ENCODE measurements around the gene ADCY10.

ADCY10 gene

DNA sequence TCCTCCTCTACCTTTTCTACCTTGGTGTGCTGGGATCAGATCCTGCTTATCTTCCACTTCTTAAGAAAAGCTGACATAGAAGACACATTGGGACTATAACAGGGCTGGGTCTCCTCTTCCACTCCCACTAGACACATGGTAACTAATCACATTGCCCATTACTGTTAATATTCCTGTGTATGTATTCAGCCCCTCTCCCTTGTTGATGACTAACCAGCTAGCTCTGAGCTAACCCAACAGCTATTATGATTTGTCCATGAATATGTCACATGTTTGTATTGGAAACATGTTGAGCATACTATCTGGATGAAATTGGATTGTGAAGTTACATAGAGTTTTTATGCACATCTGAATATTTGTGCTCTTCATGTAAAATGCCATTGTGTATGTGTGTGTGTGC lies 139.2 kb downstream of the ADCY10 start:
- Histone ChIP-seq H3K4me3 (ENCODE audit: low read length) (no peak overlapping the region), H3K4me1 (ENCODE audit: insufficient read depth, low read length) (0 out of 2 replicates have a peak, but pooled peaks cover 4% of the 10 kb centered on the region), H3K36me3 (ENCODE audit: insufficient read depth, low read length) (peaks cover 72% of the 10 kb centered on the region), H3K9me3 (ENCODE audit: insufficient read depth, low read depth, low read length) (no peaks in the 10 kb centered on the region), H3K9ac (ENCODE audit: low read depth, low read length) (no peak overlapping the region), H3K27ac (ENCODE audit: low read depth, low read length) (no peak overlapping the region), H3K27me3 (ENCODE audit: insufficient read depth, low read length) (peaks cover 9% of the 10 kb centered on the region)

DNA sequence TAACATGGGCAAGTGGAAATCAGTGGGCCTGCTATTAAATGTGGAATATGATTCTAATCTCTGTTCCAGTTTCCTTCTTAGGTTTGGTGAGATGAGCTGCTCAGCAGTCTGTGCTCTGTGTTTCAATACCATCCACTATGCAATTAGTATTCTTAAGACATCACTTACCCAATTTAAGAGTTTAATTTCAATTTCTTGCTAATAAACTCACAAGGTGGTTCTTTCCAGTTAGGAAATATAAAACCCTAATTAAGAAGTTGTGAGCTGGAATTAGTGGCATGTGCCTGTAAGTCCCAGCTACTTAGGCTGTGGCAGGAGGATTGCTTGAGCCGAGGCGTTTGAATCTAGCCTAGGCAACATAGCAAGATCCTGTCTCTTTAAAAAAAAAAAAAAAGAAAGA lies 140.4 kb downstream of the ADCY10 start:
- WGBS, result 100% methylated on average over 2 of the region's 2 CpGs
- Histone ChIP-seq H3K9me3 (ENCODE audit: insufficient read depth, low read depth, low read length) (no peaks in the 10 kb centered on the region), H3K27ac (ENCODE audit: low read depth, low read length) (no peak overlapping the region), H3K9ac (ENCODE audit: low read depth, low read length) (no peak overlapping the region), H3K27me3 (ENCODE audit: insufficient read depth, low read length) (peaks cover 21% of the 10 kb centered on the region), H3K36me3 (ENCODE audit: insufficient read depth, low read length) (peaks cover 76% of the 10 kb centered on the region), H3K4me1 (ENCODE audit: insufficient read depth, low read length) (0 out of 2 replicates have a peak, but pooled peaks cover 4% of the 10 kb centered on the region), H3K4me3 (ENCODE audit: low read length) (no peak overlapping the region)

DNA sequence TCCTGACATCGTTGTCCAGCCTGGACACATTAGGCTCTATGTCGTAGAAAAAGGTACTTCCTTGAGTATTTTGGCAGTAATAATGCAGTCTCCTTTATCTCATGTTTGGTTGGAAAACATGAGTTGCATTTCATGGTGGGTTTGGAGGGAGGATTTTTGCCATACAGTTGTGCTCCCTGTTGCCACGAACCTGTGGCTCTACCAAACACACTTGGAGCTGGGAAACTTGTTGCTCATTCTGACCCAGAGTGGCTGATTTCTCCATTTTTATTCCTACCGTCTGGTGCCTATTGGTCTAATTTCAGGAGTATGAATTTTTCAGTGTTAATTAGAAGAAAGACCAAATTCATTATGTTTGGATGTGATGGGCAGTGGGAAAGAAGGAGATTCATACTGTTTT lies 141.5 kb downstream of the ADCY10 start:
- Histone ChIP-seq H3K36me3 (ENCODE audit: insufficient read depth, low read length) (peaks cover 79% of the 10 kb centered on the region), H3K4me1 (ENCODE audit: insufficient read depth, low read length) (0 out of 2 replicates have a peak, but pooled peaks cover 4% of the 10 kb centered on the region), H3K27me3 (ENCODE audit: insufficient read depth, low read length) (peaks cover 32% of the 10 kb centered on the region), H3K27ac (ENCODE audit: low read depth, low read length) (no peak overlapping the region), H3K4me3 (ENCODE audit: low read length) (no peak overlapping the region), H3K9ac (ENCODE audit: low read depth, low read length) (no peak overlapping the region), H3K9me3 (ENCODE audit: insufficient read depth, low read depth, low read length) (no peaks in the 10 kb centered on the region)
- WGBS, result 94% methylated on average over 4 of the region's 4 CpGs

DNA sequence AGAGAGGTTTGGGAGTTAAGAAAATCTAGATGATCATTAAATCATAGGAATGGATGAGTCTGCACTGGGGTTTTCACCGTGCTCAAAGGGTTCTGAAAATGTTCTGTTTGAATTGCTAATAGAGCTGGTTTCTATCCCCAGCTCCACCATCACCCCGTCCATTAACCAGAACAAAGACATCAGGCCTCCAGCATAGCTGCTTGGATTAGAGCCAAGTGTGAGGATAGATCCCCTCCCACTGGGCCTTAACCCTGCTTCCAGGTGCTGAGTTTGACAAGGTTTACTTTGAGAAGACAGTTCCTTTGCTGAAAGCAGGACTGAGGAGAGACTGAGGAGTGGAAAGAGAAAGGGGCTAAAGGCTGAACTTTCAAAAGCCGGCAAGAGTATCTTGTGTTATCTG lies 143.8 kb downstream of the ADCY10 start:
- Histone ChIP-seq H3K36me3 (ENCODE audit: insufficient read depth, low read length) (peaks cover 75% of the 10 kb centered on the region), H3K4me1 (ENCODE audit: insufficient read depth, low read length) (0 out of 2 replicates have a peak, but pooled peaks cover 4% of the 10 kb centered on the region), H3K27me3 (ENCODE audit: insufficient read depth, low read length) (peaks cover 35% of the 10 kb centered on the region), H3K27ac (ENCODE audit: low read depth, low read length) (no peak overlapping the region), H3K9ac (ENCODE audit: low read depth, low read length) (no peak overlapping the region), H3K4me3 (ENCODE audit: low read length) (no peak overlapping the region), H3K9me3 (ENCODE audit: insufficient read depth, low read depth, low read length) (no peaks in the 10 kb centered on the region)
- WGBS, result 36% methylated on average over 3 of the region's 3 CpGs

DNA sequence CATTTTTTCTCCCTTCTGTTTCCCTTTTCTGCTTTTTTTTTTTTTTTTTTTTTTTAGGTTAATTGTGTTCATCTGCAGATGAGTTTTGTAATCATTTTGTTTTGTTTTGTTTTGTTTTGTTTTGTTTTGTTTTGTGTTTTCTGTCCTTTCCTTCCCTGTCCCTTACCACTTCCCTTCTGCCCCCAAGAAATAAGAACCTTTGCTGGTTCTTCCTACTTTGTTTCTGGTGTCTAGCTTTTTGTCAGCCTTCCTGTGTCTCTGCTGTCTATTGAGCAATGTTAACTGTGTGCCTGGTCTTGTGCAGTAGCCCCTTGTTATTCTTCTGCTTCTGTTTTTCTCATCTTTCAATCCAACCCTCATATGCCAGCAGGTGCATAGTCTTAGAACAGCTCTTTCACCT lies 146.2 kb downstream of the ADCY10 start:
- Histone ChIP-seq H3K9me3 (ENCODE audit: insufficient read depth, low read depth, low read length) (no peaks in the 10 kb centered on the region), H3K27ac (ENCODE audit: low read depth, low read length) (no peak overlapping the region), H3K4me3 (ENCODE audit: low read length) (no peak overlapping the region), H3K27me3 (ENCODE audit: insufficient read depth, low read length) (peaks cover 35% of the 10 kb centered on the region), H3K36me3 (ENCODE audit: insufficient read depth, low read length) (peaks cover 52% of the 10 kb centered on the region), H3K4me1 (ENCODE audit: insufficient read depth, low read length) (peaks cover 10% of the 10 kb centered on the region; the same call in 1 of the 2 replicates), H3K9ac (ENCODE audit: low read depth, low read length) (no peak overlapping the region)

DNA sequence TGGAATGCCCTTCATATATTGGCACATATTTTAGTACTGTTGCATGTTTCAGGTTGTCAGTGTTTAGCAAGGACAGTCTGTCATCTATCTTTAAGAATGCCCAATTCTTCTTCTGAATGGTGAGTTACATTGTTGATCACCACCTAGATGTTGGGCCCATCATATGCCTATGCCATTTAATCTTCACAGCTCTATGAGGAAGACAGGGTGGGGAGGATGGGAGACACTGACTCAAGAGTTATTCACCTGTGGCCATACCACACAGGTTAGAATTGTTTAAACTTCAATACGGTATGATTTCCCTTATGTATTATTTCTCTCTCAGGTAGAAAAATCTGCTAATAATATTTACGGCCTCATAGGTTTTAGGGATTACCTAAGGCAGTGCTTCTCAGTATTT lies 147.4 kb downstream of the ADCY10 start:
- H3K4me3 ChIP-seq (ENCODE audit: low read length), result no peak overlapping the region
- no CpG with 5 or more reads among the region's 2 CpGs for WGBS
- H3K9me3 ChIP-seq (ENCODE audit: insufficient read depth, low read depth, low read length), result no peaks in the 10 kb centered on the region
- H3K4me1 ChIP-seq (ENCODE audit: insufficient read depth, low read length), result peaks cover 10% of the 10 kb centered on the region; the same call in 1 of the 2 replicates
- no peak overlapping the region for H3K9ac ChIP-seq (ENCODE audit: low read depth, low read length)
- peaks cover 35% of the 10 kb centered on the region for H3K27me3 ChIP-seq (ENCODE audit: insufficient read depth, low read length)
- H3K27ac ChIP-seq (ENCODE audit: low read depth, low read length), result no peak overlapping the region
- H3K36me3 ChIP-seq (ENCODE audit: insufficient read depth, low read length), result peaks cover 41% of the 10 kb centered on the region

DNA sequence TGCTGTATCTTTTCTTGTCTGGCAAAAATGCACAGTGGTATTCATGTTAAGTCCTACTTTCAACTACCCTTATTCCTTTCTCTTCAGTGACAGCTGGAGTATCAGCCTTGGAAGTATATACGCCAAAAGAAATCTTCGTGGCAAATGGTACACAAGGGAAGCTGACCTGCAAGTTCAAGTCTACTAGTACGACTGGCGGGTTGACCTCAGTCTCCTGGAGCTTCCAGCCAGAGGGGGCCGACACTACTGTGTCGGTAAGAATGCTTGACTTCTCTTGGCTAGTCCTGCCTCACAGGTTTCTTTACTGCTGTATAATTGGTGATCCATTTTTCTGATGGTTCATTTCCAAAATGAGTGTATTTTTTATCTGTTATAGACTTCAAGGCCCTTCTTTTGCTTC lies 148.4 kb downstream of the ADCY10 start:
- Histone ChIP-seq H3K4me3 (ENCODE audit: low read length) (no peak overlapping the region), H3K36me3 (ENCODE audit: insufficient read depth, low read length) (peaks cover 38% of the 10 kb centered on the region), H3K9ac (ENCODE audit: low read depth, low read length) (no peak overlapping the region), H3K27ac (ENCODE audit: low read depth, low read length) (no peak overlapping the region), H3K27me3 (ENCODE audit: insufficient read depth, low read length) (peaks cover 32% of the 10 kb centered on the region), H3K4me1 (ENCODE audit: insufficient read depth, low read length) (peaks cover 8% of the 10 kb centered on the region; the same call in 1 of the 2 replicates), H3K9me3 (ENCODE audit: insufficient read depth, low read depth, low read length) (no peaks in the 10 kb centered on the region)
- 91% methylated on average over 6 of the region's 6 CpGs for WGBS

DNA sequence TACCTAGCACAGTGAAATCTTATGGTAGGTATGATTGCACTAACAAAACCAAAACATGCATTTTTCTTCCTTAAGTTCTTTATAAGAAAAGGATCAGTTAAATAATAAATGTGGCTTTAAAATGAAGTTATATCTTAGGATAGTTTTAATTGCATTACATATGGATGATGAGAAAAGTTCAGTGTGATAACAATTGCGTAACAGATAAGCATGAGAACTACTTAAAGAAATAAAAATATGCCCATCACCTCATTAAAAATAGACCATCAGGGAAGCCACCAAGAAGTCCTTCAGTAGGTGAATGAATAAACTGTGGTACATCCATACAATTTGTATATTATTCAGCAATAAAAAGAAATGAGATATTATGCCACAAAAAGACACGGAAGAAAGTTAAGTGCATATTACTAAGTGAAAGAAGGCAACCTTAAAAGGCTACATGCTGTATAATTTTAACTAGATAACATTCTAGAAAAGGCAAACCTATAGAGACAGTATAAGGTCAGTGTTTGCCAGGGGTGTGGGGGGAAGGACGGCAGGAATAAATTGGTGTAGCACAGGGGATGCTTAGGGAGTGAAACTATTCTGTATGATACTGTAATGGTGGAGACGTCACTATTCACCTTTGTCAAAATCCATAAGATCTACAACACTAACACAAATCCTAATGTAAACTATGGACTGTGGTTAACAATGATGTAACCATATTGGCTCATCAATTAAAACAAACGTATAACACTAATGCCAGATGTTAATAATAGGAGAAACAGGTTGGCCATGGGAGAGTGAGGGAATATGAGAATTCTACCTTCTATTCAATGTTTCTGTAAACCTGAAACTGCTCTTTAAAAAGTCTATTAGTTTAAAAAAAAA lies 149.2 kb downstream of the ADCY10 start:
- H3K27me3 ChIP-seq (ENCODE audit: insufficient read depth, low read length), result peaks cover 25% of the 10 kb centered on the region
- H3K4me1 ChIP-seq (ENCODE audit: insufficient read depth, low read length), result peaks cover 6% of the 10 kb centered on the region
- H3K9ac ChIP-seq (ENCODE audit: low read depth, low read length), result no peak overlapping the region
- H3K9me3 ChIP-seq (ENCODE audit: insufficient read depth, low read depth, low read length), result no peaks in the 10 kb centered on the region
- H3K27ac ChIP-seq (ENCODE audit: low read depth, low read length), result no peak overlapping the region
- 100% methylated on average over 2 of the region's 5 CpGs for WGBS
- H3K36me3 ChIP-seq (ENCODE audit: insufficient read depth, low read length), result peaks cover 35% of the 10 kb centered on the region
- H3K4me3 ChIP-seq (ENCODE audit: low read length), result no peak overlapping the region

DNA sequence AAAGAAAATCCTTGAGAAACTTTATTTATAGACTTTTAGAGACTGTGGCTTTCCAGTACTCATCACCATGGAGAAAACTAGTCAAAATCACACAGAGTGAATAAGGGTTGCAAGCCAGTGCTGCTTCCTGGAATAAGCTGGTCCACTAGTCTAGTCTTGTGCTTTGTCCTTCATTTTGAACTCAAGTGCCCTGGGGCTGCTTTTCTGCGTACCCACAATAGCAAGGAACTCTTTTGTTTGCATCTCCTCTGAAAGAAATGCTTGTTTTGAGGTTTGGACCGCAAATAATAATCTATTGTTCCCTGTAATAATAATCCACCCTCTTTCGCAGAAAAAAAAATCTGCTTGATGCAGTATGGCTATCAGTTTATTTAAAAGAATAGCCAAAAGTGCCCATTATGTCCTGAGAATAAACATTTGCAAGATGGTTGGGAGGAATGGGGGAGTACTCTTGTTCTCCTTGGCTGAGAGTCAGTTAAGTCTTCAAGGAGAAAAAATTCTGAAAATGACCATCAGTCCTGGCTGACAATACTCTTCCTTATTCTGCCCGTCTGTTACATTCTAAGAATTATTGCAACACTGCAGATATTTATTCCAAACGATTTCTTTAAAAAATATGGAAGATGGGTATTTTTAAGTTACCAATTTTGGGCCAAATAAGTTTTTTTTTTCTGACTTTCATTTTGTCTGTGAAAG lies 150.3 kb downstream of the ADCY10 start:
- no peaks in the 10 kb centered on the region for H3K9me3 ChIP-seq (ENCODE audit: insufficient read depth, low read depth, low read length)
- no peak overlapping the region for H3K9ac ChIP-seq (ENCODE audit: low read depth, low read length)
- no peak overlapping the region for H3K27ac ChIP-seq (ENCODE audit: low read depth, low read length)
- WGBS, result 93% methylated on average over 4 of the region's 5 CpGs
- peaks cover 7% of the 10 kb centered on the region for H3K4me1 ChIP-seq (ENCODE audit: insufficient read depth, low read length)
- peaks cover 29% of the 10 kb centered on the region for H3K36me3 ChIP-seq (ENCODE audit: insufficient read depth, low read length)
- H3K4me3 ChIP-seq (ENCODE audit: low read length), result no peak overlapping the region
- peaks cover 15% of the 10 kb centered on the region for H3K27me3 ChIP-seq (ENCODE audit: insufficient read depth, low read length)

DNA sequence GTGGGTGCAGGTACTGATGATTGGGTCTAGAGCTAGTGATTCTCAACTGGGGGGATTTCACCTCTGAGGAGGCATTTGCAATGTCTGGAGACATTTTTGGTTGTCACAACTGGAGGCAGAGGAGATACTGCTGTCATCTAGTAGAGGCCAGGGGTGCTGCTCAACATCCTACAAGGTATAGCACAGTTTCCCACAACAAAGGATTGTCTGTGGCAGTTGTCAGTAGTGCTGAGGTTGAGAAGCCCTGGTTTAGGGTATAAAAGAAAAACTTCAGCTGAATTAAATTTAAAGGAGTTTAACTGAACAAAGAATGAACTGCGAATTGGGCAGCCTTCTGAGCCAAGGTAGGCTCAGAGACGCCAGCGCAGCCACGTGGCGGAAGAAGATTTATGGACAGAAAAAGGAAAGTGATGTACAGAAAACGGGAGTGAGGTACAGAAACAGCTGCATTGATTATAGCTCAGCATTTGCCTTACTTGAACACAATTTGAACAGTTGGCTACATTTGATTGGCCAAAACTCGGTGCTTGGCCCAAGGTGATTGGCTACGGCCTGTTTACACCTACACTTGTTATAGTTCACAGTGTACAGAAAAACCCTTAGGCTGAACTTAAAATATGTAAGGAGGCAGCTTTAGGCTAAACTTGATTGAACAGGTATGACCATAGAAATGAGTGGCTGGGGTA lies 151.7 kb downstream of the ADCY10 start:
- H3K4me1 ChIP-seq (ENCODE audit: insufficient read depth, low read length), result peaks cover 12% of the 10 kb centered on the region
- no peak overlapping the region for H3K9ac ChIP-seq (ENCODE audit: low read depth, low read length)
- peaks cover 18% of the 10 kb centered on the region for H3K36me3 ChIP-seq (ENCODE audit: insufficient read depth, low read length)
- no peak overlapping the region for H3K27ac ChIP-seq (ENCODE audit: low read depth, low read length)
- peaks cover under 1% of the 10 kb centered on the region; the same call in 1 of the 2 replicates for H3K27me3 ChIP-seq (ENCODE audit: insufficient read depth, low read length)
- WGBS, result 94% methylated on average over 8 of the region's 8 CpGs
- H3K4me3 ChIP-seq (ENCODE audit: low read length), result no peak overlapping the region
- H3K9me3 ChIP-seq (ENCODE audit: insufficient read depth, low read depth, low read length), result no peaks in the 10 kb centered on the region

DNA sequence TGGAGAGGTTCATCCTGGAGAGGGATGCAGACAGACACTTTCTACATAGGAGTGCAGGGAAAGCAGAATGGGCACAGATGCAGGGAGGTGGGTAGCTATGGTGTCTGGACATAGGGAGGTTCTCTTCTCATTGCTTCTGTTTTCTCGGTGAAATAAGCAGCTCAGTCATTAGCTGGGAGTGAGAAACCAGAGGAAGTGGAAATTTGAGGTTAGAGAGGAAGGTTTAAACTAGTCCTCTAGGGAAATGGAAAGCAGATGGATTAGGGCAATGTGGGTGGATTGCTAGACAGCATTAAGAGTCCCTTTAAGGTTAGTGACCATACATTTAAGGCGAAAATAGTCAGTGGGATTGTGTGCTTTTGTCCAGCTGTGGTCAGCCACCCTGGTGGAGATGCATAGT lies 152.5 kb downstream of the ADCY10 start:
- Histone ChIP-seq H3K27me3 (ENCODE audit: insufficient read depth, low read length) (no peaks in the 10 kb centered on the region; the same call in 1 of the 2 replicates), H3K4me1 (ENCODE audit: insufficient read depth, low read length) (peaks cover 12% of the 10 kb centered on the region), H3K4me3 (ENCODE audit: low read length) (no peak overlapping the region), H3K9ac (ENCODE audit: low read depth, low read length) (no peak overlapping the region), H3K36me3 (ENCODE audit: insufficient read depth, low read length) (peaks cover 13% of the 10 kb centered on the region), H3K9me3 (ENCODE audit: insufficient read depth, low read depth, low read length) (no peaks in the 10 kb centered on the region), H3K27ac (ENCODE audit: low read depth, low read length) (no peak overlapping the region)
- 47% methylated on average over 2 of the region's 2 CpGs for WGBS
